ENCODE results near the gene RIMBP2.

DNA sequence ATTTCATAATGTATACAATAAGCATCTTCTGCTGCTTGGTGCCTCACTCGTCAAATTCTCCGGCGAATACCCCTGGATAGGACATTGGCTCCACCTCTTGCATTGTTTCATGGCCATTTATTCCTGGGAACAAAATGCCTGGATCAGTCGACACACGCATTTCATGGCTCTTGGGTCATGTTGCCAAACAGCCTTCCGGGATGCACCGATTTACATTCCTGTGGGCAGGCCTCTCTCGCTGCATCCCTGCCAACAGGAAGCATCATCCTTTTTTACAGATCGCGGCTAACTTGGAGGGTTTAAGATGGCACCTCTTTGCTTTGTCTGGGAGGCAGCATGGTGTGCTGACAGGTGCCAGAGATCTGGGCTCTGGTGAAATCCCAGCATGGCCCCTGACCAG lies 32.7 kb upstream of the RIMBP2 start:
- TF ChIP-seq POLR2A (IDR thresholded peaks at IDR 0.05) (no peak), CTCF (IDR thresholded peaks at IDR 0.05) (no peak), EP300 (IDR thresholded peaks at IDR 0.05) (no peak)
